ENCODE measurements around the gene ACAN. TPM values are rescaled to one million over a fixed set of nuclear protein-coding genes. Genes with fewer than 3 reads are reported as not detected.

Gene ACAN
- polyA plus RNA-seq (2014; cell fraction: cytosol; rRNA removed) = not detected in 2 replicates
- polyA plus RNA-seq (2014; cell fraction: nucleus; rRNA removed) = not detected in 2 replicates

DNA sequence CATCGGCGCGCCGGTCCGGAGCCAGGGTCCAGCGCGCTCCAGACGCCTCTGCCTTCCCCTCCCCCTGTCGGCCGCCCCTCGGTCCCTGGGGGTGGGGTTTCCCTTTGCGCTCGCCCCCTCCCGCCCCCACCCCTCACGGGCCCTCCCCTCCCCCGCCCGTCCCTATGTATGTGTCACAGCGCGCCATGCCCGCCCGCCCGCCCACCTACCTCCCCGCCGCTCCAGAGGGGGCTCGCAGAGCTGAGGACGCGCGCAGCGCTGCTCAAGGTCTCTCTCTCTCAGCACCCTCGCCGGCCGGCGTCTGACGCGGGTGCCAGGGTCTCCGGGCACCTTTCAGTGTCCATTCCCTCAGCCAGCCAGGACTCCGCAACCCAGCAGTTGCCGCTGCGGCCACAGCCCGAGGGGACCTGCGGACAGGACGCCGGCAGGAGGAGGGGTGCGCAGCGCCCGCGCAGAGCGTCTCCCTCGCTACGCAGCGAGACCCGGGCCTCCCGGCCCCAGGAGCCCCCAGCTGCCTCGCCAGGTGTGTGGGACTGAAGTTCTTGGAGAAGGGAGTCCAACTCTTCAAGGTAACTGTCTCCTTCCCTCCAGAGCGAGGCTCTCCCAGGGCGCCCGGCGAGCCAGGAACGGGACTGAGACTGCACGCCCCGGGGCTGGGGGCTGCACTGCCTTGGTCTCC, at the start of gene ACAN:
TSS of gene ACAN (plus strand) at position 196 of the 679 bp plus-strand sequence. CDS start 32,771 bp downstream, outside the sequence.
- no peak for DNase-seq (ENCODE audit: low spot score)

DNA sequence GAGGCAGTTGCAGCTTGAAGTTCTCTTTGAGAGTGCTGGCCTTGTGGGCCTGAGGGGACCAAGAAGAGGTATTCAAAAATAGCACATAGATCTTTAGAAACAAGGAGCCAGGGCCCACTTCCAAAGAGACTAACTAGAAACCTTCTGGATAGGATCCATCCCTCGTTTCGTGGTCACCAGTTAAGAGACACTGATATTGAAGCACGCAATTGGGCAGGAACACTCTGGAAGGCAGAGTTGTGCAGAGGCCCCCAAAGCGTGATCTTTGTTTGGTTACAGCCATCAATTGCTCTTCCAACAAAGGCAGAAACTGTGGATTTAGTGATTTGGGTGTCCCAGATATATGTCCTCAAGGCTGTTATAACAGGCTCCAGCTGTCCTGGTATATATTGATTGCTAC, 46.7 kb upstream of the ACAN start:
- no peak for DNase-seq (ENCODE audit: low spot score)

DNA sequence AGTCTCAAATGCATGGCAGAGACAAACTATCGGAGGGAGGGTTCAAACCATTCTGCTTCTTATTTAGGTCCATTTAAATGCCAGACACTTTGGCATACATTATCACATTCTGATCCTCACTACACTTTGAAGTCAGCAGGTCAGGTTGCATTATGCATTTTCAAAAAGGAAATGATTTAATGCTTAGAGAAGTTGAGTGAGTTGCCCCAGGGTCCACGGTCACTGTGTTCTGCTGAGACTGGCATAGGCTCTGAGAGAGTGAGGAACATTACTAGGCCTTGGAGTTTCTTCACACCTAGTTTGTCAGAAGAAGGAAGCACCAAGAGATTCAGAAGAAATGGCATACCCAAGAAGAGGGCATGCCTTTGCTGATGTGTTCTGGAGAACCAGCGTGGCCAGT, 46.3 kb upstream of the ACAN start:
- no peak for DNase-seq (ENCODE audit: low spot score)

DNA sequence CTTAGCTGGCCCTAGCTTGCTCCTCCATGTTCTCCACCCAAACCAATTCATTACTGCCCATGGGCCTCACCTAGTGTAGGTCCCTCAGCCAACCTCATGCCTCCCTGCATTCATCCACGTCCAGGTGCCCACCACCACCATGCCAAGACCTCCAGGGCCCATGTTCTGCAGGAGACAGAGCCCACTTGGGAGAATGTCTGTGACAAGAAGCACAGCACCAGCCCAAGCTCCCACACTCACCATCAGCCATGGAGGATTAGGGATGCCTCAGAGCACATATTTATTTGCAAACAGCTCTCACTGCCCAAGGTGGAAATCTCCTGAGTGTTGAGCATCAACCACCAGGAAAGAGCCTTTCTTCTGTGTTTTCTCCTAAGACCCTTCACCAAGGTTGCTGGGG, 43.4 kb upstream of the ACAN start:
- DNase-seq (ENCODE audit: low spot score) = no peak

DNA sequence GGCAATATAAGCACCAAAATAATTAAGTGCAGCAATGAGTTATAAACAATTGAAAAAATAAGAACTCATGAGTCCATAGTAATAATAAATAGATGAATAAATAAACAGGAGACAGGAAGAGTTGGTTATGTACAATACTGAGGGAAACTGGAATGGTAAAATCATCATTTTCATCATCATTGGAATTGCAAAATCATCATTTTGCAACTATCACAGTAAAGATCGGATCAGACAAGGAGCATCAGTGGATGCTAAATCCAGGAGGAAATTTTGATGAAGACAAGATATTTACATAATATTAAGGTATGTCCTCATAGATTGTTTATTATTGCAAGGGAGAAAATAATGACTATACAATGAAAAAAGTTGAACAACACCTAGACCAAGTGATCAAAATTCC, 38.8 kb upstream of the ACAN start:
- no peak for DNase-seq (ENCODE audit: low spot score)

DNA sequence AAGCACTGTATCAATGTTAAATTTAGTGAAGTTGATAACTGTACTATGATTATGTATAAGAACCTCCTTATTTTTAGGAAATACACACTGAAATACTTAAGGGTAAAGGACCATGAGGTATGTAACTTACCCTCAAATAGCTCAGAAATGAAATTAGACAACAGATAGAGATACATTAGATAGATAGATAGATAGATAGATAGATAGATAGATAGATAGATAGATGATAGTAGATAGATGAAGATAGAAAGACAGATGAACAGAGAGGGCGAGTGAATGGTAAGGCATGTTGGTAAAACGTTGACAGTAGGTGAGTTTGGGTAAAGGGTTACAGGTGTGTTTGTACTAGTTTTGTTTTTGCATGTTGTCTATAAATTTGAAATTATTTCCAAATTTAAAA, 38.0 kb upstream of the ACAN start:
- DNase-seq (ENCODE audit: low spot score) = no peak

DNA sequence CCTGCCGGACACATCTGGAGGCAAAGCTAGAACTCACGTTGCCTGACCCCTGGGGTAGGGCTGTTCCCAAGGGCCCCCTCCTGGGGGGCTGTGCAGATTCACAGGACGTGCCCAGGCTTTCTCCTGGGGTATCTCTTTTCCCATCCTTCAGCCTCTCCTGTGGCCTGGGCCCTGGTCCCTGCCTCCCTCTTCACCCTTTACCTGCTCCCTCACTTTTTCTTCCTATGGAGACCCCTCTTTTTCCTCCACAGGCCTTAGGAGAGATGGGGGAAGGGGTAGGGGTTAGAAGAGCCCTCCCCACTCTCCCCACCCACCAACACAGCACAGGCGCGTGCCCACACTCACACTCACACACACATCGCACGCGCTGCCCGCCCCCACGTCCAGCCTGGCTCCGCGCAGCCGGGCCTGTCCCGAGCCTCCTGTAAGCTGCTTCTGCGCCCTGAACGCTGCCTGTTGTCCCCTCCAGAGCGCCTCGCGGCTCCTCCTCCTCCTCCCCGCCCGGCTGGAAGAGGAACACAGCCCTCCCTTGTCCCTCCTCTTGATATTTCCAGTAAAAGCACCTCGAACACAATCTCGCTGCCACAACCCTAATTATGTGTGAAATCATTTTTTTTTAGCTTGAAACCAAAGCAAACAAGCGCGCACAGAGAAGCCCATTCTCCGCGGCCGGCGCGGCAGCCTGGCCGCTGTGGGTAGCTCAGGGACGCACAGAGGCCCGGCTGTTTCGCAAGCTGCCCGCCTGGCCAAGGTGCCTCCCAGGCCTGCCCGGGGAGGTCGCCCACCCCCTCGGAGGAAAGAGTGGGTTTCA, 33.9 kb upstream of the ACAN start:
- DNase-seq (ENCODE audit: low spot score) = no peak

DNA sequence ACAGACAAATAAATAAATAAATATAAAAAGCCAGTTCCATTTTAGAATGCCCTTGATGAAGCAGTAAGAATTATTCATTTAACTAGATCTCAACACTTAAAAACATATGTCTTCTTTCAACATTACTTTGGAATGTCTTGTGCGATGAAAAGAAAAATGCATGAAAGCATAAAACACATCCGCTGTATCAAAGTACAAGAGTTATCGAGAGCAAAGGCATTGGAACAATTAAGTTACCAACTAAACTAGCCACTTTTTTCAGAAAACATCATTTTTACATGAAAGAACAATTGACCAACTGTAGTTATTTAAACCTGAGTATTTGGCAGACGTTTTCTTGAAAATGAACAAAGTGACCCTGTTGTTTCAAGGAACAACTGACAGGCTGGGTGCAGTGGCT, 27.5 kb upstream of the ACAN start:
- DNase-seq (ENCODE audit: low spot score) = no peak

DNA sequence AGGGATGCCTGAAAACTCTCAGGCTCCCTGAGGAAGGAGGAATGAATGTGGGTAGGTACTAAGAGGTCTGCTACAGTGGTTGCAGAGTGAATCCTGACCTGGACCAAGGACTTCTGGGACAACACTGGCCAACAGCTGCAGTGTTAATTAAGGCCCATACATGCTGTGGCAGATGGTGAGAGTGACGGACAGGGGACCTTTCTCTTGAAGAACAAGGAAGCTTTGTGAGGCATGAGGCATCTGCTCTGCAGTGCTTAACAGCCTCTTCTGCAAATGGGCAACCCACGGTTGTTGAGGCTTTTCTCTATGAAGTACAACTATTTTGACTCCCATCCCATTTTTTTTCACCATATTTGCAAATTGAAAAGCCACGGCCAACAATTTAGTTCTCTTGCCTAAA, 26.6 kb upstream of the ACAN start:
- no peak for DNase-seq (ENCODE audit: low spot score)

DNA sequence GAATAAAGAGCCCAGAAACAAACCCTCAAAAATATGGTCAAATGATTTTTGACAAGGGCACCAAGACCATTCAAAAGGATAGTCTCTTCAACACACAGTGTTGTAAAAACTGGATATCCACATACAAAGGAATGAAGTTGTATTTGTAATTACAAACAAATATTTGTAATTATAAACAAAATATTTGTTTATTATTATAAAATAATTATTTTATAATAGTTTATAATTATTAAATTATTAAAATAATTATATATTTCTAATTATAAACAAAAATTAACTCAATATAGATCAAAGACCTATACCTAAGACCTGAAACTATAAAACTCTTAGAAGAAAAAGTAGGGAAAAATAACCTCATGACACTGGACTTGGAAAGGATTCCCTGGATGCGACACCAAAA, 23.3 kb upstream of the ACAN start:
- DNase-seq (ENCODE audit: low spot score) = no peak

DNA sequence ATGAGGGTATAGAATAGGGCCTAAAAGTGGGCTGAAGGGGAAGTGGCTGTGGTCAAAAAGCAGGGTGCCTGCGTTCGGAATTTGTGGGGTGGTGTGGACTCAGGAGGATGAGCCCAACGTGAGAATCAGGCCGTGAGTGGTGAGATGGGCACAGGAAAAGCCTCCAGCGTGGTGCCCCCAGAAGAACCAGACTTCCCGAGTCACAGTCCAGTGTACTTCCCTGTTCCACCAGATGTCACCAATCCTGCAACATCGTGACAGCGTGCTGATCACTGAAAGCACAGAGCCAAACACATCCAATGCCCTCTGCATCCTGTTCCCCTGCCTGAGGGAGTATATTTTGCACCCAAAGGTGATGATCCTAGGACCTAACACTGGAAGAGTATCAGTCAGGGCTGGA, 20.8 kb upstream of the ACAN start:
- no peak for DNase-seq (ENCODE audit: low spot score)

DNA sequence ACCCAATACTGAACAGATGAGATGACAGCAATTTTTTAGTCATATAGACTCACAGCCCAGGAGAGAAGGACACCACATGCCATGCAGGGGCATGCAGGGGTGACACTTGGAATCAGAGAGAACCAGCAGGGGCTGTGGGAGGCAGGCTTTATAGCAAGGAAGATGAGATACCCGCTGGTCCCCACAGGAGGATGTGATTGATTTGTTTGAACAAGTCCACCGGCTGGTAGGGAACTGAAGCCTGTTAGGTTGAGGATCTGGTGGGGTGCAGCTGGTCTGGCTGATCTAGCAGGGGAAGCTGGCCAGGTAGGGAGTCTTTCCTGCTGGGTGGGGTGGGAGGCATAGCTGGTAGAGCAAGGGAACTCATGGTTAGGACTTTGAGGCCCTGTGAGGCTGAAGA, 18.0 kb upstream of the ACAN start:
- no peak for DNase-seq (ENCODE audit: low spot score)

DNA sequence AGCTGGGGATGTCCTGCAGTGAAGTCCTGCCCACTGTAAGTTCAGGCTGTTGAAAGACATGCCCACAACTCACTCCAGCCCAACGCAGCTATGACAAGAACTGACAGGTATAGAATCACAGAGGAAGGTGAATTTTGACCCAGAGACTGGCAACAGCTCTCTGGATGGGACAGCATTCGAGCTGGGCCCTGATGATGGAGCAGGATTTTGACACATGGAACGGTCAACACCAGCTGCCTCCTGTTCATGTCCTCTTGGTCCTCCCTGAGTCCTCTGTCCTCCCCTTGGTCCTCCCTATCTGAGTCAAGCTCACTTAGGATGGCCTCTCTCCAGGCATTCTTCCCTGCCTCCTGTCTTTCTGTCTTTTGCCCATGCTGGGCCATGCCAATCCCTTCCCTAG, 15.2 kb upstream of the ACAN start:
- DNase-seq (ENCODE audit: low spot score) = no peak

DNA sequence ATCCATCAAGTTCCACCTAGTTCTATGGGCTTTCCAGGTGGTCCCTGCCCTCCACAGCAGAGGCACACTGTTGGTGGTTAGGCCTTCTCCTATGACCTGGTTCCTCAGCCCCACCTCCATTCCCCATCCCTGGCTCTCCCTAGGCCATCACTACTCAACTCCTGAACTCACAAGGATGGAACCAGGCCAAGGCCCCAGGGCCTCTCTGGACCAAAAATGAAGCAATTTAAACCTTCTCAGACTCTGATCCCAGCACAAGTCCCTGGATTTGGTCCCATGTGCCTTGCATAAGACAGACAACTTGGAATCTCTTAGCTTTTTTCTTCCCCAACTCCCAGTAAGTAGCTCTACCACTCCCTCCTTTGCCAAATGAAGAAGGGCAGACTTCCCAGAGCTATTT, 14.4 kb upstream of the ACAN start:
- no peak for DNase-seq (ENCODE audit: low spot score)

DNA sequence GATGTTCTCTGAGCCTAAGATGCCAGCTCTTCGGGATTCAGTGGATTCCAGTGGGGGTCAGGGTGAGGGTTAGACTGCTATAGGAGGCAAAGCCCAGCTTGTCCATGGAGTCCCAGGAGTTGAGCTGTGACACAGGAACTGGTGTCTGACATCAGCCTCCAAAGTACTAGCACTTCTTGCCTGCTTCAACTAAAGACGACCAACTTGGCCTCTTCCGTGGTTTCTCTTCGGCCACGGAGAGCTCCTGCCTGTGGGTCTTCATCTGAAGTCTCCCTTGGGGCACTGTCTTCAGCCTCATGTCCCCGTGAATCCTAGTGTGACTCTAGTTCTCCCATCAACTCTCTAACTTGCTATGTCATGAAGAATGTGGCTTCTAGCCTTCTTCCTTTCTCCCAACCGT, 12.8 kb upstream of the ACAN start:
- DNase-seq (ENCODE audit: low spot score) = no peak

DNA sequence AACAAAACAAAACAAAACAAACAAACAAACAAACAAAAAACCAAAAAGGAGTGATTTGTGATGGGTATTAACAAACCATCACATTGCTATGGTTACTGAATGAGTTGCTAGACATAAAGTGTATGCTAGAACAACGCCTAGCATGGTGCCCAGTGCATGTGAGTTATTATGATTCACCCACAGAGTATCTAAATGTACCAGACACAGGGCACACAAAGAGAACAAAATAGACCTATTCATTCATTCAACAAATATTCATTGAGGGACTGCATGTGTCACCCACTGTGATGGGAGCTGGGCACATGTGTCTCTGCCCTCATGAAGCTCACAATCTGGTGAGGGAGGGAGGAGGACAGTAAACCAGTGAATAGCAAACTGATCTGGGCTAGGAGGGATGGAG, 11.6 kb upstream of the ACAN start:
- DNase-seq (ENCODE audit: low spot score) = no peak

DNA sequence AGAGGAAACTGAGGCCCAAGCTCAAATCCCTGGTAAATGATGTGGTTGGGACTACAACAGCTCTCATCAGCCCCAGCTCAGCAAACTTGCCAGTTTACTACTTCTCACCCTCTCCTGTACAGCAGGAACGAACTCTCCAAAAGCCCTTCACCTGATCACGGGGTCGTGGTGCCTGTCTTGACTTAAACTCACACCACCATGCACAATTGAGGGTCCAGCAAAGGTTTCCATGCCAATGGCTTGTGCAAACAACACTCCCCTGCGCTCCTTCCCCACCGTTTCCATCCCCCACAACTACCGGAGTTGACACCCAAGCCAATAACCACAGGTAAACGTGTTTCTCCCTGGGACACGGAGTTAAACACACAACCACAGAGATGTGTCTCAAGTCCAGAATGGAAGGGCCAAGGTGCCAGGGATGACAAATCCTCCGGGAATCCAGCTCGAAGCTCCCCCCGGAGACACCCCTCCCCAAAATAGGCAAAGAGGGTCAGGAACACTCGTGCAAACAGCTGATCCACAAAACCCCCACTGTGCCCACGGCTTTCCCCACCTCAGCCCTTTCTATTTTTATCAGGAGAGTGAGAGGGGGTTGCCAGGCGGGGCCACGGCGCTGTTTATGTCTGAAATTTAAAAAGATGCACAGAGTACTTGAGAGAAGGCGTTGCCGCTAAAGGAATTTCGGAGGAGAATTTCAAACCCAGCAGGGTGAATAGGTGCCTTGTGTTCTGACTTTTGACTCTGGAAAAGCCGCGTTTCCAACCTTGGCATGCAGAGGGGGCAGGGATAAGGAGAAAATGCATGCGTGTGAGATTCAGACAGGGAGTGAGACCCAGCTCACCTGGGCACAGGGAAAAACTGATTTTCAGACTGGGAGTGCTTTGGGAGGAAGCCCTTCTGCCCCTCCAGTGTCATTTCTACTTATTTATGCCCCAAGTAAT, 10.6 kb upstream of the ACAN start:
- no peak for DNase-seq (ENCODE audit: low spot score)

DNA sequence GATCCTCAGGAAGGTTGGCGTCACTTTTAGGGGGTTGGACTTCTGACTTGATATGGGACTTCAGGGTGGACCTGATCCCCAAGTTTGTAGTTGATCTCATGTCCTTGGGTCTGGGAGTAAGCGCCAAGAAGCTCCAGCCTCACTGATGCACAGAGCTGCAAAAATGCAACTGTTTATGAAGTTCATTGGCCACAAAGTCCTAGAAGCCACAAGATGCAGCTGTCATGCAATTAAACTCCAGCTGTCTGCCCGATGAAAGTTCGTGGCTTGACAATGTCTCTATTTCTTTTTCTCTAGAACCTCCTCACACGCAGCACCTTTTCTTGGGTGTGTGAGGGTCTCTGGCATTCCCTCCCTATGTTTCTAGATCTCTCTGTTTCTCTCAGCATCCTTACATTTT, 9.2 kb upstream of the ACAN start:
- DNase-seq (ENCODE audit: low spot score) = no peak

DNA sequence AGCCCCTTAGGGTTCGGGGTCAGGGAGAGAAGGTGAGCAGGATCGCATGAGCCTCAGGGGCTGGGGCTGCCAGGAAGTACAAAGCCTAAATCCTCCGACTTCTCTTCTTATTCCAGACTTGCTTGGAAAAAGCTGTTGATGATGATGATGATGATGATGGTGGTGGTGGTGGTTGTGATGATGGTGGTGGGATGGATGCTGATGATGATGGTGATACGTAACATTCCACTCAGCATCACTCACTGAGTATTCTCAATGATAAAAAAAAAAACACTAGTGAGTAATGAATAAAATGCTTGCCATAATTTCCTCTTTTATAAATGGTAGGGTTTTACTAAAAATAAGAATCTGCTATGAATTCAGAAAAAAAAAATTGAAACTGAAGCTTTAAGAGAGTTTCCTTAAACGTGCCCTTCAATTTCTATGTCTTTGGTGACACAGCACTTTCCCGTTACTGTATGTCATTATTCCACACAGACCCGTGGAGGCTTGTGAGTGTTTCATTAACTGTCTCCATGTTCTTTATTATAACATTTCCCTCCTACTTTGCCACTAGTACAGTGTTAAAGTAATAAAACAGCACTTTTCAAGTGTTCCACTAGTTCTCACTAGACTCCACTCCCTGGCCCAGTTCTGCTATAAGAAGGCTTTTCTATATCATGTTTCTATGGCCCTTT, 5.4 kb upstream of the ACAN start:
- DNase-seq (ENCODE audit: low spot score) = no peak

DNA sequence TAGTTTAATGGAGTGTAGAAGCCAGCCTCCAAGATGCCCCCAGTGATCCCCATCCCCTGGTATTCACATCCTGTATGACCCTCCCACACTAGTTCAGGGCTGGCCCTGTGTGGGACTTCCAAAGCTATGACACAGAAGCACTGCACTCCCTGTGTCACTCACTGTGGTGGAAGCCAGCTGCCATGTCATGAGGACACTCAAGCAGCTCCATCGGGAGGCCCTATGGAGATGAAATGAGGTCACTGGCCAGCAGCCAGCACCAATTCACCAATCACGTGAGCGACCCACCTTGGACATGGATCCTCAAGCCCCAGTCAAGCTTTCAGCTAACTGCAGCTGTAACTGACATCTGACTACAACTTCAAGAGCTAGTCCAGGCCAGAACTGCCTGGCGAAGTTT, 3.9 kb upstream of the ACAN start:
- no peak for DNase-seq (ENCODE audit: low spot score)

DNA sequence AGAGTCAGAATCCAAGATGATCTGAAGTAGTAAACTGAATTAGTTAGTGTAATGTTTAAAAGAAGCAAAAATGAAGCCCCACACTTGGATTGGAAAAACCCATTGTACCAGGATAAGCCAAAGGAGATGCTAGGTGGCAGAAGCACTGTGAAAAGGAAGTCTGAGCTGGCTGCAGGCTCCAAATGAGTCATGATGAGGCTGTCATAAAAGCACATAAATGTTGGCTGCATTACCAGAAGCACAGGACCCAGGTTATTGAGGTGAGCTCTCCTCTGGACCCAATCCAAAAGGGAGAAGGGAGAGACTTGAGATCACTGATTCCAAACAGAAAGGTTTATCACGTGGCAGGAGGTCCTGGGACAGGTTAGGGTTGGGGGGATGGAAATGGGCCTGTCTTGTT, 3.2 kb upstream of the ACAN start:
- DNase-seq (ENCODE audit: low spot score) = no peak

DNA sequence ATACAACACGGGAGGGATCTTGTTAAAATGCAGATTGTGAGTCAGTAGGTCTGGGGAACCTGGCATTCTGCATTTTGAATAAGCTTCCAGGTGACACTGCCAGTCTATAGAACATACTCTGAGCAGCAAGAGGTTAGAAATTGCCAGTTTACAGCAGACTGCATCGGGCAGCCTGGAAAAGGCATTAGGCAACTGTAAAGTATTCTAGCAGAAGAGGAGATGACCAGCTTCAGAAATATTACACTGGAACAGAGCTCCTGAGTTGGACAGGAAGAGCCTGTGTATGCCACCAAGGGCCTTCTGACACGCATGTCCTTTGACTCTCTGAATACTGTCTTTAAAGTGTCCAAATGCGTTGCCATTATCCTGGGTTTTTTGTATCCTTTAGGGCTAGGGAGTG, 2.5 kb upstream of the ACAN start:
- DNase-seq (ENCODE audit: low spot score) = no peak
